HepG2 (cell line): ENCODE measurements around the gene RIPOR3. TPM values are rescaled to one million over a fixed set of nuclear protein-coding genes. Genes with fewer than 3 reads are reported as not detected.

ENCODE experiments used
- ELF1 ChIP-seq: sonication (generic); formaldehyde crosslinking; IDR thresholded peaks from 2 replicates; pipeline ENCODE4 v1.4.0; 2020; ENCODE audit warnings: missing genetic modification reagents
- MAFG ChIP-seq: sonication (generic); formaldehyde crosslinking; IDR thresholded peaks from 2 replicates; pipeline ENCODE4 v1.5.1; 2020; ENCODE audit warnings: mild to moderate bottlenecking, missing genetic modification reagents
- MAFK ChIP-seq, 2 experiments: IDR thresholded peaks in 1 of 2; conservative IDR thresholded peaks in 1 of 2; 2 replicates each; pipeline ENCODE4 v1.6.1; 2011; ENCODE audit warnings: improper control_type of control experiment in 2 of 2, low read length in 2 of 2
- NCOA5 ChIP-seq: sonication (generic); formaldehyde crosslinking; IDR thresholded peaks from 2 replicates; pipeline ENCODE4 v1.4.0; 2020; ENCODE audit warnings: missing genetic modification reagents
- NR2F6 ChIP-seq, 2 experiments: IDR thresholded peaks; 2 replicates each; pipeline ENCODE4 v1.6.1; 2016; ENCODE audit warnings: antibody characterized with exemption in 1 of 2, mild to moderate bottlenecking in 1 of 2
- SETDB1 ChIP-seq: sonication (generic); formaldehyde crosslinking; IDR thresholded peaks from 2 replicates; pipeline ENCODE4 v1.5.1; 2020; ENCODE audit warnings: missing genetic modification reagents, mild to moderate bottlenecking, borderline replicate concordance
- ZNF432 ChIP-seq: sonication (generic); formaldehyde crosslinking; IDR thresholded peaks from 2 replicates; pipeline ENCODE4 v1.5.0; 2020; ENCODE audit warnings: missing genetic modification reagents, mild to moderate bottlenecking, borderline replicate concordance
- ZNF577 ChIP-seq: sonication (generic); formaldehyde crosslinking; IDR thresholded peaks from 2 replicates; pipeline ENCODE4 v1.4.0; 2020; ENCODE audit warnings: mild to moderate bottlenecking, low read depth, missing genetic modification reagents, borderline replicate concordance
- ZNF749 ChIP-seq: sonication (generic); formaldehyde crosslinking; IDR thresholded peaks from 2 replicates; pipeline ENCODE4 v1.8.0; 2022; ENCODE audit warnings: mild to moderate bottlenecking, missing genetic modification reagents, moderate library complexity, borderline replicate concordance
- polyA plus RNA-seq, 8 experiments: library from polyadenylated mRNA; depleted of rRNA in 3 of 8; stranded (reverse) in 7 of 8; unstranded in 1 of 8; fragments of >200 nt; fragmentation: Illumina TruSeq in 4 of 8; extraction: Trizol in 4 of 8; gene quantifications; 2 replicates each; pipeline versions ENCODE4 v1.2.1 to v1.2.3, GENCODE V29; 2011 to 2016; ENCODE audit warnings: low read depth in 4 of 8, missing spikeins in 1 of 8, mixed read lengths in 1 of 8; ENCODE audit not compliant: insufficient read depth in 1 of 8
- total RNA-seq, 5 experiments: library from RNA; depleted of rRNA; stranded (reverse); fragments of >200 nt; fragmentation: Illumina TruSeq; extraction: Trizol; gene quantifications; 2 replicates each; pipeline ENCODE4 v1.2.3, GENCODE V29; 2016; ENCODE audit warnings: low read depth in 1 of 5
- TF ChIP-seq, protein P1 (sequence below): sonication (generic); formaldehyde crosslinking; IDR thresholded peaks from 2 replicates; pipeline ENCODE4 v1.9.0; 2021; ENCODE audit warnings: missing genetic modification reagents, borderline replicate concordance
- TF ChIP-seq, protein P2 (sequence below): sonication (generic); formaldehyde crosslinking; IDR thresholded peaks from 2 replicates; pipeline ENCODE4 v1.4.0; 2020; ENCODE audit warnings: missing genetic modification reagents
- TF ChIP-seq, protein P3 (sequence below): sonication (generic); formaldehyde crosslinking; IDR thresholded peaks from 2 replicates; pipeline ENCODE4 v1.5.0; 2020; ENCODE audit warnings: missing genetic modification reagents
- TF ChIP-seq, protein P4 (sequence below), 2 experiments: sonication (generic) in 1 of 2; formaldehyde crosslinking in 1 of 2; IDR thresholded peaks; 2 replicates each; pipeline versions ENCODE4 v1.4.0 to v1.6.1; 2016 to 2020; ENCODE audit warnings: borderline replicate concordance in 1 of 2, low read depth in 1 of 2, mild to moderate bottlenecking in 1 of 2, missing genetic modification reagents in 1 of 2

Gene RIPOR3
- total and polyA plus RNA-seq, 2 of the 13 experiments (the other 11 are each of a cell fraction or from before 2014, with no cell fraction given), result 0.18 TPM; not detected in 1

DNA sequence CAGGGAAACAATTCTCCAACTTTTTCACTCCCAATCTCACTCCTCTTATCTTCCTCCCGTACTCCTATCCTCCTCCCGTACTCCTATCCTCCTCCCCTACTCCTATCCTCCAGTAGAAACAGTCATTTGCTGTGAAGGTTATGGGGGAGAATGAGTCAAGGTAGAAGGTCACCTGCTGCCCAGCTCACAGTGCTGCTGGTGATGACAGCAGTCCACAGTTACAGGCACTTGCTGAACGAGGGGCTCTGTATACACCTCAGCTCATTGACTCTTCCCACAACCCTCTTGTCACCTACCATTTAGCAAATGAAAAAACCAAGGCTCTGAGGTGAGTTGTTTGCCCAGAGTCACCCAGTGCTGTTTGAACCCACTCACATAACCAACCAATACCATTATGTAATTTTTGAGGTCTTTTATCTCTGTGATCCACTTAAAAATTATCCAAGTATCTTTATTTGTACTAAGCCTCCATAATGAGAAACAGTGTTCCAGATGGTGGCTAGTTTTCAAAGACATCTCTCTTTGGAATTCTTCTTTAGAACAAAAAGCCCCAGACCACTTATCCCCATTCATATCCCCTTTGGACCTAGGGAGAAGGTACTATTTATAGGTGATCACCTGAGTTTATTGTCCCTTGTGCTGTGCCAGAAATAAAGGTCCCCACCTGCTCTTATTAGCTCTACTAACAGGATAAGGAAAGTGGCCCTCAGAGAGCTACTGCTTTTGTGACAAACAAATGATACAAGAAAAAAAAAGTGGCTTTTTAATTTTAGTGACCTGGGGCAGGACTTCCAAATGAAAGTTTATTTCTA lies 128.0 kb downstream of the RIPOR3 start (continued):
- TF ChIP-seq, protein P1, sequence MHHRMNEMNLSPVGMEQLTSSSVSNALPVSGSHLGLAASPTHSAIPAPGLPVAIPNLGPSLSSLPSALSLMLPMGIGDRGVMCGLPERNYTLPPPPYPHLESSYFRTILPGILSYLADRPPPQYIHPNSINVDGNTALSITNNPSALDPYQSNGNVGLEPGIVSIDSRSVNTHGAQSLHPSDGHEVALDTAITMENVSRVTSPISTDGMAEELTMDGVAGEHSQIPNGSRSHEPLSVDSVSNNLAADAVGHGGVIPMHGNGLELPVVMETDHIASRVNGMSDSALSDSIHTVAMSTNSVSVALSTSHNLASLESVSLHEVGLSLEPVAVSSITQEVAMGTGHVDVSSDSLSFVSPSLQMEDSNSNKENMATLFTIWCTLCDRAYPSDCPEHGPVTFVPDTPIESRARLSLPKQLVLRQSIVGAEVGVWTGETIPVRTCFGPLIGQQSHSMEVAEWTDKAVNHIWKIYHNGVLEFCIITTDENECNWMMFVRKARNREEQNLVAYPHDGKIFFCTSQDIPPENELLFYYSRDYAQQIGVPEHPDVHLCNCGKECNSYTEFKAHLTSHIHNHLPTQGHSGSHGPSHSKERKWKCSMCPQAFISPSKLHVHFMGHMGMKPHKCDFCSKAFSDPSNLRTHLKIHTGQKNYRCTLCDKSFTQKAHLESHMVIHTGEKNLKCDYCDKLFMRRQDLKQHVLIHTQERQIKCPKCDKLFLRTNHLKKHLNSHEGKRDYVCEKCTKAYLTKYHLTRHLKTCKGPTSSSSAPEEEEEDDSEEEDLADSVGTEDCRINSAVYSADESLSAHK (CRISPR knock-in tag), result no peak
- no peak for TF ChIP-seq ELF1 (CRISPR knock-in tag)
- TF ChIP-seq, protein P2, sequence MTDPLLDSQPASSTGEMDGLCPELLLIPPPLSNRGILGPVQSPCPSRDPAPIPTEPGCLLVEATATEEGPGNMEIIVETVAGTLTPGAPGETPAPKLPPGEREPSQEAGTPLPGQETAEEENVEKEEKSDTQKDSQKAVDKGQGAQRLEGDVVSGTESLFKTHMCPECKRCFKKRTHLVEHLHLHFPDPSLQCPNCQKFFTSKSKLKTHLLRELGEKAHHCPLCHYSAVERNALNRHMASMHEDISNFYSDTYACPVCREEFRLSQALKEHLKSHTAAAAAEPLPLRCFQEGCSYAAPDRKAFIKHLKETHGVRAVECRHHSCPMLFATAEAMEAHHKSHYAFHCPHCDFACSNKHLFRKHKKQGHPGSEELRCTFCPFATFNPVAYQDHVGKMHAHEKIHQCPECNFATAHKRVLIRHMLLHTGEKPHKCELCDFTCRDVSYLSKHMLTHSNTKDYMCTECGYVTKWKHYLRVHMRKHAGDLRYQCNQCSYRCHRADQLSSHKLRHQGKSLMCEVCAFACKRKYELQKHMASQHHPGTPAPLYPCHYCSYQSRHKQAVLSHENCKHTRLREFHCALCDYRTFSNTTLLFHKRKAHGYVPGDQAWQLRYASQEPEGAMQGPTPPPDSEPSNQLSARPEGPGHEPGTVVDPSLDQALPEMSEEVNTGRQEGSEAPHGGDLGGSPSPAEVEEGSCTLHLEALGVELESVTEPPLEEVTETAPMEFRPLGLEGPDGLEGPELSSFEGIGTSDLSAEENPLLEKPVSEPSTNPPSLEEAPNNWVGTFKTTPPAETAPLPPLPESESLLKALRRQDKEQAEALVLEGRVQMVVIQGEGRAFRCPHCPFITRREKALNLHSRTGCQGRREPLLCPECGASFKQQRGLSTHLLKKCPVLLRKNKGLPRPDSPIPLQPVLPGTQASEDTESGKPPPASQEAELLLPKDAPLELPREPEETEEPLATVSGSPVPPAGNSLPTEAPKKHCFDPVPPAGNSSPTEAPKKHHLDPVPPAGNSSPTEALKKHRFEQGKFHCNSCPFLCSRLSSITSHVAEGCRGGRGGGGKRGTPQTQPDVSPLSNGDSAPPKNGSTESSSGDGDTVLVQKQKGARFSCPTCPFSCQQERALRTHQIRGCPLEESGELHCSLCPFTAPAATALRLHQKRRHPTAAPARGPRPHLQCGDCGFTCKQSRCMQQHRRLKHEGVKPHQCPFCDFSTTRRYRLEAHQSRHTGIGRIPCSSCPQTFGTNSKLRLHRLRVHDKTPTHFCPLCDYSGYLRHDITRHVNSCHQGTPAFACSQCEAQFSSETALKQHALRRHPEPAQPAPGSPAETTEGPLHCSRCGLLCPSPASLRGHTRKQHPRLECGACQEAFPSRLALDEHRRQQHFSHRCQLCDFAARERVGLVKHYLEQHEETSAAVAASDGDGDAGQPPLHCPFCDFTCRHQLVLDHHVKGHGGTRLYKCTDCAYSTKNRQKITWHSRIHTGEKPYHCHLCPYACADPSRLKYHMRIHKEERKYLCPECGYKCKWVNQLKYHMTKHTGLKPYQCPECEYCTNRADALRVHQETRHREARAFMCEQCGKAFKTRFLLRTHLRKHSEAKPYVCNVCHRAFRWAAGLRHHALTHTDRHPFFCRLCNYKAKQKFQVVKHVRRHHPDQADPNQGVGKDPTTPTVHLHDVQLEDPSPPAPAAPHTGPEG, result no peak
- TF ChIP-seq, protein P3, sequence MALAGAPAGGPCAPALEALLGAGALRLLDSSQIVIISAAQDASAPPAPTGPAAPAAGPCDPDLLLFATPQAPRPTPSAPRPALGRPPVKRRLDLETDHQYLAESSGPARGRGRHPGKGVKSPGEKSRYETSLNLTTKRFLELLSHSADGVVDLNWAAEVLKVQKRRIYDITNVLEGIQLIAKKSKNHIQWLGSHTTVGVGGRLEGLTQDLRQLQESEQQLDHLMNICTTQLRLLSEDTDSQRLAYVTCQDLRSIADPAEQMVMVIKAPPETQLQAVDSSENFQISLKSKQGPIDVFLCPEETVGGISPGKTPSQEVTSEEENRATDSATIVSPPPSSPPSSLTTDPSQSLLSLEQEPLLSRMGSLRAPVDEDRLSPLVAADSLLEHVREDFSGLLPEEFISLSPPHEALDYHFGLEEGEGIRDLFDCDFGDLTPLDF, result no peak
- no peak for TF ChIP-seq ZNF432
- TF ChIP-seq ZNF577, result no peak
- no peak for TF ChIP-seq SETDB1
- no peak for TF ChIP-seq MAFK (conservative IDR thresholded peaks at IDR 0.05 in 1 of 2, IDR thresholded peaks at IDR 0.05 in 1 of 2; ENCODE audit: low read length in 2 of 2)
- TF ChIP-seq NCOA5 (CRISPR knock-in tag), result no peak
- TF ChIP-seq ZNF749 (CRISPR knock-in tag), result no peak
- TF ChIP-seq, protein P4, sequence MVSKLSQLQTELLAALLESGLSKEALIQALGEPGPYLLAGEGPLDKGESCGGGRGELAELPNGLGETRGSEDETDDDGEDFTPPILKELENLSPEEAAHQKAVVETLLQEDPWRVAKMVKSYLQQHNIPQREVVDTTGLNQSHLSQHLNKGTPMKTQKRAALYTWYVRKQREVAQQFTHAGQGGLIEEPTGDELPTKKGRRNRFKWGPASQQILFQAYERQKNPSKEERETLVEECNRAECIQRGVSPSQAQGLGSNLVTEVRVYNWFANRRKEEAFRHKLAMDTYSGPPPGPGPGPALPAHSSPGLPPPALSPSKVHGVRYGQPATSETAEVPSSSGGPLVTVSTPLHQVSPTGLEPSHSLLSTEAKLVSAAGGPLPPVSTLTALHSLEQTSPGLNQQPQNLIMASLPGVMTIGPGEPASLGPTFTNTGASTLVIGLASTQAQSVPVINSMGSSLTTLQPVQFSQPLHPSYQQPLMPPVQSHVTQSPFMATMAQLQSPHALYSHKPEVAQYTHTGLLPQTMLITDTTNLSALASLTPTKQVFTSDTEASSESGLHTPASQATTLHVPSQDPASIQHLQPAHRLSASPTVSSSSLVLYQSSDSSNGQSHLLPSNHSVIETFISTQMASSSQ (IDR thresholded peaks at IDR 0.05; ENCODE audit: low read depth), result no peak
- TF ChIP-seq, protein P4 (CRISPR knock-in tag; IDR thresholded peaks at IDR 0.05; ENCODE audit: borderline replicate concordance), result no peak
- 0 out of 2 replicates have a peak, but pooled peaks have one; percentile 9 for TF ChIP-seq NR2F6 (IDR thresholded peaks at IDR 0.05)
- TF ChIP-seq NR2F6 (CRISPR knock-in tag; IDR thresholded peaks at IDR 0.05), result peak; percentile 43
- no peak for TF ChIP-seq MAFG
